GM21447 (cell line): ENCODE measurements around the gene TFPT.

Experiments used
- ATAC-seq: cut with Tn5 transposase; IDR thresholded peaks from one replicate; pipeline ENCODE4 v1.9.1; 2021; ENCODE audit not compliant: unreplicated experiment

TFPT gene, protein sequence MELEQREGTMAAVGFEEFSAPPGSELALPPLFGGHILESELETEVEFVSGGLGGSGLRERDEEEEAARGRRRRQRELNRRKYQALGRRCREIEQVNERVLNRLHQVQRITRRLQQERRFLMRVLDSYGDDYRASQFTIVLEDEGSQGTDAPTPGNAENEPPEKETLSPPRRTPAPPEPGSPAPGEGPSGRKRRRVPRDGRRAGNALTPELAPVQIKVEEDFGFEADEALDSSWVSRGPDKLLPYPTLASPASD

DNA sequence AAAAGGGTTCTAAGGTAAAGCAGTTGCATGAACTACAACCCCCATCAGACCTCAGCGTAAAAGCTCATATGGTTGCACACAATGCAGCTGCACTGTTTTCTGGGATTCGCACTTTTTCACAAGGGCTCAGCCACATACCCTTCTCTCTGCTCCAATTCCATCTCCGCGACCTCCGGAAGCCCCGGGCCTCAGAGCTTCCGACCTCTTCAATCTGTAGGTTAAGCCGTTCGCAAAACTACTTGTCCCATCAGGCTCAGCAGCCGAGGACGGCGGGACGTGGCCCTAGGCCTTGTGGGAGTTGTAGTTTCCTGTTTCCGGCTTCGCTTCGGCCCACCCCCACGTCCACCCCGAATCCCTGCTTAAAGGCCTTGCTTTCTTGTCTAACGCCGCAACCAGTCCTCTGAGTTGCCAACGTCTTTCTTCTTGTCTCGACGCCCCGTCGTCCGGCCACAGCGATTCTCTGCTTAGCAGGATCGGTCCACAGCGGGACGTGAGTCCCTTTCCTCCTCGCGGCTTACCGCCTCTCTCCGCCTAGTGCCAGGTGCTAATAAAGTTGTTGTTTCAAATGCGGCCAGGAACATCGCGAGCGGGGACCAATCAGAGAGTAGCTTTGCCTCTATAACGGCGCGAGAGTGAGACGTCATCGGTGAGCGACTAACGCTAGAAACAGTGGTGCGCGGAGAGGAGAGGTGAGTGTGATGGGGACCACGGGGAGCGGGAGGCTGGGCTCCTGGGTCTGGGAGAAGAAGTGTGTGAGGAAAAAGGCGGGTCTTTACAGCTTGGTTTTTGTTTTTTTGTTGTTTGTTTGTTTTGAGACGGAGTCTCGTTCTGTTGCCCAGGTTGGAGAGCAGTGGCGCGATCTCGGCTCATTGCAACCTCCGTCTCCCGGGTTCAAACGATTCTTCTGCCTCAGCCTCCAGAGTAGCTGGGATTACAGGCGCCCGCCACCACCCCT lies at the start of gene TFPT, which contains the start of gene PRPF31:
Gene TFPT (minus strand): TSS at position 549 of the 955 bp plus-strand sequence. CDS start 388 bp downstream, at position 161.
Gene PRPF31 (plus strand): TSS at position 646 of the 955 bp plus-strand sequence. CDS start 2,525 bp downstream, outside the sequence.
- ATAC-seq, result peak; percentile 78

GRCh38 chr19:54165222-54165621 lies 49.8 kb upstream of the TFPT start:
- no peak for ATAC-seq

DNA sequence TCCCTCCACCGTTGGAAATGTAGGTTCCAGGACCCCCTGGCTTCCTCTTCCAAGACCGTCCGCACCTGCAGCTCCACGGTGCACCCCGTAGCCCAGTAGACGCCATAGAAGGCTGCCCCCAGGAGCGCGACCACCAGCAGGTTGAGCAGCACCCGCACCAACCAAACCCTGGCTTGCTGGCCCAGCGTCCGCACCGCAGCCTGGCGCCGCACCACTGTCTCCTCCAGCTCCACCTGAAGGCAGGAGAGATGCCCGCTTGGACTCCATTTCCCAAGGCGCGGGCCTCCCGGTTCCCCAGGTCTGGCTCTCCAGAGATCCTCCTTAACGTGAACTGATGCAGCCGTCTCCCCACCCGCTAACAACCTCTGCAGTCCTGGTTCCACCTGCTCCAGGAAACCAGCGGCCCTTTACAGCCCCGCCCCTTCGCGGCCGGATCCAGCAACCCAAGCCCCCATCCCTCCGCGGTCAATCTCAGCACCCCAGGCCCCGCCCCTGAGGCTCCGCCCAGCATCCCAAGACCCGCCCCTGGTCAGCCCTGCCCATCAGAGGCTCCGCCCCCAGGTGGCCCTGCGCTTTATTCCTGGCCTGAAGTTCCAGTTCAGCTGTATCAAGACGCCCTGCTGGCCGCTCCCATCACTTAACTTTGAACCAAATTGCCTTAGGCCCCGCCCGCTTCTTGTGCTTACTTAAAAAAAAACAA lies 49.1 kb upstream of the TFPT start:
- no peak for ATAC-seq

- ATAC-seq, result no peak
Observed at GRCh38 chr19:54162884-54163283, 47.4 kb upstream of the TFPT start.

GRCh38 chr19:54162241-54162805 lies 46.9 kb upstream of the TFPT start:
- ATAC-seq, result no peak

GRCh38 chr19:54160854-54161253 lies 45.4 kb upstream of the TFPT start:
- ATAC-seq, result no peak

DNA sequence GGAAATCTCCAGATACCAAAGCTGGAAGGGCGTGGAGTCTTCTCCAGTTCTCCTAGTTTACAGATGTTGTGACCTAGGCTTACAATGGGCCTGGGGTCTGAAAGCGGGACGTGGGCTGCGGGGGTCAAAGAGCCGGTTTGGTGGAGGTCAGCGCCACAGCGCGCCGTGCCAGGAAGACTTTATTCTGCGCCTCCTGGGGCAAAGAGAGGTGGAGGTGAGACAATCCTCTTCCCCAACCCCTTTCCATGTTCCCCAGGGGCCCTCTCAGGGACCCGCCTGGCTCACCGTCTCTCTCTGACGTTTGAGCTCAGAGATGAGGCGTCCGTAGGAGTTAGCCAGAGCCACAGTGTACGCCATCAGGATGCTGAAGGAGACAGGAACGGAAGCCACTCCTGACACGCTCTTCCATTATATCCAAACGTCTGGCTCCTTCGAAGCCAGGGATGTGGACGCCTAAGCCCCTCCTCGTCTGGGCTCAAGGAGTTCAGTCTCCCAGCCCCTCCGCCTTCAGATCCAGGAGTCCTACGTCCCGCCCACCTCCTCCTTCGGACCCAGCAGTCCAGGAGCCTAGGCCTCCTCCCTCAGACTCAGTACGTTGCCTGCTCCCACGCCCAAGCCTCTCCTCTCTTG lies 44.8 kb upstream of the TFPT start:
- peak; percentile 3 for ATAC-seq

- ATAC-seq, result peak; percentile 84
Observed at GRCh38 chr19:54159352-54160181, 44.1 kb upstream of the TFPT start, which contains the start of gene LENG1. Gene LENG1 (minus strand): TSS chr19:54159721. CDS start chr19:54159695, 26 bp downstream.

GRCh38 chr19:54158812-54159351 lies 43.4 kb upstream of the TFPT start:
- ATAC-seq, result no peak

DNA sequence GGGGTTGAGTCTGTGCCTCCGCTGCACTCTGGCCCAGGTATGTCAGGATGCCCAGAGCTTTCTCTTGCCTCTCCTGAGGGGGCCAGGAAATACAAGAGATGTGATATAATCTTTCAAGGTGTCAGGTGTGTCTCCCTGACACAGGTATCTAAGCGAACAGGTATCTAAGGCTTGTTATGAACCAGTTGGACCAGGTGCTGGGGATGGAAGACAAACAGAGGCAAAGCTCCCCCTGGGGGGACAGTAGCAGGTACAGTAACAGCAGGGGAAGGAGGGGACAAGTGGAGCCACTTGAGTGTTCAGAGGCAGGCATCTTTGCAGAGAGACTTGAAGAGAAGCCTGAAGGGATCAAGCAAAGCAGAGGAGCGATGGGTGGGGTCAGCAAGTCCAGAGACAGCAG lies 41.5 kb upstream of the TFPT start:
- ATAC-seq, result no peak

DNA sequence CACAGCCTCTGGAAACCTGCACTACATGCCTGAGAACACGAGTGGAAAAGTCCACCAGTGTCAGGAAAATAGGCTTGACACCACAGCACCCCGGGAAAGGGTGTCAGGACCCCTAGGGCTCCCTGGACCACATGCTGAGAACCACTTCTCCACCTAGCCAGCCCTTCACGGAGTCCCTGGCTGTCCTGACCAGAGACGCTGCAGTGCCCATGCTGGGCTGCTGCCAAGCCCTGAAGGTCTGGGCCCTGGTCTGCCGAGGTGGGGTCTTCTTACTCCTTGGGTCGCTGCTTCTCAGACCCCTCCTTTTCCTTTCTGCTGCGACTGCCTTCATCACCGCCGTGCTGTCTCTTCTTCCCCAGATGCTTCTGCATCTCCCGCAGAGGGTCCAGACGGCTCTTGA lies 41.0 kb upstream of the TFPT start:
- no peak for ATAC-seq

DNA sequence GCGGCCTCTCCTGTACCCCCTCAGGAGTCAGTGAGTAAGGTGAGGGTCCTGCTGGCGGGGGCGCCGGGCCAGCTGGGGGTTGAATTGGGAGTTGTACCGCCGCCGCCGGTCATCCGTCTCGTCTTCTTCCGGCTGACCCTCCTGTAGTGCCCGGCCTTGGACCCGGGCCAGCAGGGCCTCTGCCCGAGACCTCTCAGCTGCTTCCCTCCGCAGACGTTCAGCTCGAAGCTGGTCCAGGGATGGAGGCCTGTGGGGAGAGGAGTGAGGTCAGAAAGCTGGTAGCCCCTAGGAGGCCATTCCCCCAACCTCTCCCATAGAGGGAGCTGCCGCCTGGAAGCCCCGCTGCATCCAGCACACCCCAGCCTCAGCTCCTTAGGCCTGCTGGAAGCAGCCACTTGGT lies 40.2 kb upstream of the TFPT start:
- ATAC-seq, result no peak

- ATAC-seq, result no peak
Observed at GRCh38 chr19:54154603-54155345, 39.3 kb upstream of the TFPT start.

DNA sequence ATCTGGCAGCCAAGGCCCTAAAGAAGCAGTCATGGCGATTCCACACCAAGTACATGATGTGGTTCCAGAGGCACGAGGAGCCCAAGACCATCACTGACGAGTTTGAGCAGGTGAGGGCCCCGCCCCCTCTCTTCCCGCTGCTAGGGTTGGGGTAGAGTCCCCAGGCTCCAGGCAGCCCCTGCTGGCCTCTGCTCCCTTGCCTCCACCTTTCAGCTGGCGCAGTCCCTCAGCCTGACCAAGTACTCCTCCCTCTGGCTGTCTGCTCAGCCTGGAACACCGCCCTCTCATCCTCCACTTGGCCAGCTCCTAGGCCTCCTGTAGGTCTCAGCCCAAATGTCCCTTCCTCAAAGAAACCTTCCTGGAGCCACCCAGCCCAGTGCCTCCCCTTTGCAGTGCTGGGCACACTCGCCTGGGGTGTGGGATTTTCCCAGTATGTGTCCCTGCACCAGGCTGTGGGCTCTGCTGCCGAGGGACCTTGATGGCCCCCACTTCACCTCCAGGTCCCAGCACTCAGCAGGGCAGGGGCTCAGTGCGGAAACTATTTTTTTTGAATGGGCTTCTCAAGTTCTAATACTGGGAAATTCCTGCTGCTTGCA lies 38.4 kb upstream of the TFPT start:
- ATAC-seq, result no peak

- no peak for ATAC-seq
Observed at GRCh38 chr19:54152878-54153524, 37.5 kb upstream of the TFPT start.

- ATAC-seq, result no peak
Observed at GRCh38 chr19:54152267-54152666, 36.8 kb upstream of the TFPT start.

- ATAC-seq, result no peak
Observed at GRCh38 chr19:54151362-54152035, 36.0 kb upstream of the TFPT start.
